ENCODE results near the gene FNTB.
A peak's percentile ranks its signal among the peaks of the same experiment; 100 is the strongest.

The FNTB gene

GRCh38 chr14:65095633-65096205, 109.0 kb downstream of the FNTB start:
- H3K4me1 ChIP-seq (ENCODE audit: insufficient read depth, low read length): peaks cover 10% of the 10 kb centered on the region; the same call in 1 of the 2 replicates
- H3K27ac ChIP-seq (ENCODE audit: low read depth, low read length): no peak overlapping the region
- no peaks in the 10 kb centered on the region for H3K9me3 ChIP-seq (ENCODE audit: insufficient read depth, low read depth, low read length)
- H3K4me3 ChIP-seq (ENCODE audit: low read length): no peak overlapping the region
- 84% methylated on average over 3 of the region's 3 CpGs for WGBS
- H3K9ac ChIP-seq (ENCODE audit: low read depth, low read length): no peak overlapping the region
- H3K36me3 ChIP-seq (ENCODE audit: insufficient read depth, low read length): peaks cover 88% of the 10 kb centered on the region
- no peaks in the 10 kb centered on the region for H3K27me3 ChIP-seq (ENCODE audit: insufficient read depth, low read length)

- no peaks in the 10 kb centered on the region for H3K9me3 ChIP-seq (ENCODE audit: insufficient read depth, low read depth, low read length)
- 93% methylated on average over 6 of the region's 6 CpGs for WGBS
- H3K4me3 ChIP-seq (ENCODE audit: low read length): no peak overlapping the region
- no peaks in the 10 kb centered on the region for H3K27me3 ChIP-seq (ENCODE audit: insufficient read depth, low read length)
- peaks cover 80% of the 10 kb centered on the region for H3K36me3 ChIP-seq (ENCODE audit: insufficient read depth, low read length)
- peaks cover 14% of the 10 kb centered on the region; the same call in 1 of the 2 replicates for H3K4me1 ChIP-seq (ENCODE audit: insufficient read depth, low read length)
- H3K27ac ChIP-seq (ENCODE audit: low read depth, low read length): no peak overlapping the region
- no peak overlapping the region for H3K9ac ChIP-seq (ENCODE audit: low read depth, low read length)
Observed at GRCh38 chr14:65096323-65097089, 109.8 kb downstream of the FNTB start.

GRCh38 chr14:65098586-65098985, 111.9 kb downstream of the FNTB start:
- Histone ChIP-seq H3K9me3 (ENCODE audit: insufficient read depth, low read depth, low read length) (no peaks in the 10 kb centered on the region), H3K27me3 (ENCODE audit: insufficient read depth, low read length) (peaks cover 4% of the 10 kb centered on the region), H3K36me3 (ENCODE audit: insufficient read depth, low read length) (peaks cover 59% of the 10 kb centered on the region), H3K9ac (ENCODE audit: low read depth, low read length) (no peak overlapping the region), H3K4me1 (ENCODE audit: insufficient read depth, low read length) (peaks cover 14% of the 10 kb centered on the region; the same call in 1 of the 2 replicates), H3K27ac (ENCODE audit: low read depth, low read length) (no peak overlapping the region), H3K4me3 (ENCODE audit: low read length) (no peak overlapping the region)
- 95% methylated on average over 2 of the region's 2 CpGs for WGBS

- Histone ChIP-seq H3K27me3 (ENCODE audit: insufficient read depth, low read length) (peaks cover 9% of the 10 kb centered on the region), H3K9ac (ENCODE audit: low read depth, low read length) (peak overlapping the region; percentile 44; the same call in 1 of the 2 replicates), H3K9me3 (ENCODE audit: insufficient read depth, low read depth, low read length) (no peaks in the 10 kb centered on the region), H3K27ac (ENCODE audit: low read depth, low read length) (no peak overlapping the region), H3K4me3 (ENCODE audit: low read length) (peak overlapping the region; percentile 93), H3K36me3 (ENCODE audit: insufficient read depth, low read length) (peaks cover 37% of the 10 kb centered on the region), H3K4me1 (ENCODE audit: insufficient read depth, low read length) (peaks cover 8% of the 10 kb centered on the region; the same call in 1 of the 2 replicates)
- 71% methylated on average over 4 of the region's 6 CpGs for WGBS
Observed at GRCh38 chr14:65100922-65101541, 114.3 kb downstream of the FNTB start.

- Histone ChIP-seq H3K27me3 (ENCODE audit: insufficient read depth, low read length) (peaks cover 9% of the 10 kb centered on the region), H3K4me1 (ENCODE audit: insufficient read depth, low read length) (peaks cover 8% of the 10 kb centered on the region; the same call in 1 of the 2 replicates), H3K9me3 (ENCODE audit: insufficient read depth, low read depth, low read length) (no peaks in the 10 kb centered on the region), H3K36me3 (ENCODE audit: insufficient read depth, low read length) (peaks cover 30% of the 10 kb centered on the region), H3K4me3 (ENCODE audit: low read length) (peak overlapping the region; percentile 93), H3K27ac (ENCODE audit: low read depth, low read length) (peak overlapping the region; percentile 75; the same call in 1 of the 2 replicates), H3K9ac (ENCODE audit: low read depth, low read length) (peak overlapping the region; percentile 71)
- WGBS: under 1% methylated on average over 56 of the region's 66 CpGs
Observed at GRCh38 chr14:65101631-65102440, 115.1 kb downstream of the FNTB start.

GRCh38 chr14:65102441-65103149, 115.9 kb downstream of the FNTB start, which contains the start of gene MAX:
Gene MAX, minus strand, starts transcription at chr14:65102517. Its CDS starts 178 bp downstream, at chr14:65102339.
- Histone ChIP-seq H3K9ac (ENCODE audit: low read depth, low read length) (peak within 1 kb of the TSS; percentile 71), H3K27me3 (ENCODE audit: insufficient read depth, low read length) (peaks cover 9% of the 10 kb centered on the region), H3K36me3 (ENCODE audit: insufficient read depth, low read length) (peaks cover 23% of the 10 kb centered on the region), H3K9me3 (ENCODE audit: insufficient read depth, low read depth, low read length) (no peaks in the 10 kb centered on the region), H3K4me1 (ENCODE audit: insufficient read depth, low read length) (peaks cover 8% of the 10 kb centered on the region; the same call in 1 of the 2 replicates), H3K27ac (ENCODE audit: low read depth, low read length) (peak within 1 kb of the TSS; percentile 75; the same call in 1 of the 2 replicates), H3K4me3 (ENCODE audit: low read length) (peak within 1 kb of the TSS; percentile 93)
- under 1% methylated on average over 51 of the region's 61 CpGs for WGBS

- peaks cover 9% of the 10 kb centered on the region for H3K27me3 ChIP-seq (ENCODE audit: insufficient read depth, low read length)
- peak overlapping the region; percentile 59 for H3K9ac ChIP-seq (ENCODE audit: low read depth, low read length)
- peaks cover 16% of the 10 kb centered on the region for H3K36me3 ChIP-seq (ENCODE audit: insufficient read depth, low read length)
- H3K27ac ChIP-seq (ENCODE audit: low read depth, low read length): no peak overlapping the region
- H3K4me3 ChIP-seq (ENCODE audit: low read length): peak overlapping the region; percentile 77
- no peaks in the 10 kb centered on the region for H3K9me3 ChIP-seq (ENCODE audit: insufficient read depth, low read depth, low read length)
- 16% methylated on average over 22 of the region's 22 CpGs for WGBS
- peaks cover 8% of the 10 kb centered on the region; the same call in 1 of the 2 replicates for H3K4me1 ChIP-seq (ENCODE audit: insufficient read depth, low read length)
Observed at GRCh38 chr14:65103150-65103760, 116.6 kb downstream of the FNTB start.

- Histone ChIP-seq H3K9me3 (ENCODE audit: insufficient read depth, low read depth, low read length) (no peaks in the 10 kb centered on the region), H3K4me1 (ENCODE audit: insufficient read depth, low read length) (peaks cover 8% of the 10 kb centered on the region; the same call in 1 of the 2 replicates), H3K27me3 (ENCODE audit: insufficient read depth, low read length) (peaks cover 9% of the 10 kb centered on the region), H3K4me3 (ENCODE audit: low read length) (no peak overlapping the region), H3K36me3 (ENCODE audit: insufficient read depth, low read length) (peaks cover 2% of the 10 kb centered on the region), H3K27ac (ENCODE audit: low read depth, low read length) (no peak overlapping the region), H3K9ac (ENCODE audit: low read depth, low read length) (no peak overlapping the region)
- WGBS: 97% methylated on average over 3 of the region's 3 CpGs
Observed at GRCh38 chr14:65104791-65105190, 118.1 kb downstream of the FNTB start.

- H3K9me3 ChIP-seq (ENCODE audit: insufficient read depth, low read depth, low read length): no peaks in the 10 kb centered on the region
- H3K4me1 ChIP-seq (ENCODE audit: insufficient read depth, low read length): no peaks in the 10 kb centered on the region
- no peak overlapping the region for H3K9ac ChIP-seq (ENCODE audit: low read depth, low read length)
- 95% methylated on average over 3 of the region's 4 CpGs for WGBS
- no peak overlapping the region for H3K4me3 ChIP-seq (ENCODE audit: low read length)
- peaks cover 9% of the 10 kb centered on the region for H3K27me3 ChIP-seq (ENCODE audit: insufficient read depth, low read length)
- no peaks in the 10 kb centered on the region for H3K36me3 ChIP-seq (ENCODE audit: insufficient read depth, low read length)
- no peak overlapping the region for H3K27ac ChIP-seq (ENCODE audit: low read depth, low read length)
Observed at GRCh38 chr14:65106316-65106715, 119.6 kb downstream of the FNTB start.

GRCh38 chr14:65106736-65107135, 120.0 kb downstream of the FNTB start:
- 84% methylated on average over 1 of the region's 1 CpG for WGBS
- H3K36me3 ChIP-seq (ENCODE audit: insufficient read depth, low read length): no peaks in the 10 kb centered on the region
- peaks cover 9% of the 10 kb centered on the region for H3K27me3 ChIP-seq (ENCODE audit: insufficient read depth, low read length)
- H3K9ac ChIP-seq (ENCODE audit: low read depth, low read length): no peak overlapping the region
- no peaks in the 10 kb centered on the region for H3K9me3 ChIP-seq (ENCODE audit: insufficient read depth, low read depth, low read length)
- H3K4me3 ChIP-seq (ENCODE audit: low read length): no peak overlapping the region
- no peak overlapping the region for H3K27ac ChIP-seq (ENCODE audit: low read depth, low read length)
- H3K4me1 ChIP-seq (ENCODE audit: insufficient read depth, low read length): no peaks in the 10 kb centered on the region
